Measurements from ENCODE around the gene BMPR1B. TPM values are rescaled to one million over a fixed set of nuclear protein-coding genes. Genes with fewer than 3 reads are reported as not detected.

BMPR1B gene
- total and polyA plus RNA-seq, 2 donors from 2014 or later, result 4.1 to 5.5 TPM

- Histone ChIP-seq H3K9me3 (ENCODE audit: control insufficient read depth in 2 of 3, insufficient read depth in 1 of 3, low read length in 3 of 3) (no peaks in the 10 kb centered on the region), H3K27ac (ENCODE audit: low read depth in 2 of 2, low read length in 2 of 2) (no peak overlapping the region), H3K9ac (ENCODE audit: low read length in 3 of 3) (no peak overlapping the region), H3K27me3 (ENCODE audit: control insufficient read depth, insufficient read depth, low read length) (no peaks in the 10 kb centered on the region), H3K4me3 (ENCODE audit: low read length in 3 of 3) (no peak overlapping the region), H3K36me3 (ENCODE audit: control insufficient read depth in 2 of 3, insufficient read depth in 3 of 3, low read length in 3 of 3) (no peaks in the 10 kb centered on the region), H3K4me1 (ENCODE audit: control insufficient read depth in 2 of 3, insufficient read depth in 2 of 3, low read depth in 1 of 3, low read length in 3 of 3) (no peaks in the 10 kb centered on the region)
- DNase-seq (no peak), FAIRE-seq (no peak)
- TF ChIP-seq CTCF (IDR thresholded peaks at IDR 0.05; ENCODE audit: borderline replicate concordance, extremely low read depth, insufficient read depth), result no peak
- intact Hi-C loops (cut with DNase I), result no loop called here
Measured at GRCh38 chr4:94739741-94740140, 18.0 kb upstream of the BMPR1B start.

GRCh38 chr4:94741304-94741703 lies 16.5 kb upstream of the BMPR1B start:
- DNase-seq (no peak), FAIRE-seq (no peak)
- no peak overlapping the region for H3K4me3 ChIP-seq (ENCODE audit: low read length in 3 of 3)
- no peak overlapping the region for H3K27ac ChIP-seq (ENCODE audit: low read depth in 2 of 2, low read length in 2 of 2)
- no peaks in the 10 kb centered on the region for H3K4me1 ChIP-seq (ENCODE audit: control insufficient read depth in 2 of 3, insufficient read depth in 2 of 3, low read depth in 1 of 3, low read length in 3 of 3)
- H3K9me3 ChIP-seq (ENCODE audit: control insufficient read depth in 2 of 3, insufficient read depth in 1 of 3, low read length in 3 of 3), result no peaks in the 10 kb centered on the region
- intact Hi-C loops (cut with DNase I), result no loop called here
- no peak for TF ChIP-seq CTCF (IDR thresholded peaks at IDR 0.05; ENCODE audit: borderline replicate concordance, extremely low read depth, insufficient read depth)
- no peaks in the 10 kb centered on the region for H3K27me3 ChIP-seq (ENCODE audit: control insufficient read depth, insufficient read depth, low read length)
- H3K9ac ChIP-seq (ENCODE audit: low read length in 3 of 3), result no peak overlapping the region
- H3K36me3 ChIP-seq (ENCODE audit: control insufficient read depth in 2 of 3, insufficient read depth in 3 of 3, low read length in 3 of 3), result no peaks in the 10 kb centered on the region

- FAIRE-seq (no peak), DNase-seq (no peak)
- Histone ChIP-seq H3K9ac (ENCODE audit: low read length in 3 of 3) (no peak overlapping the region), H3K36me3 (ENCODE audit: control insufficient read depth in 2 of 3, insufficient read depth in 3 of 3, low read length in 3 of 3) (no peaks in the 10 kb centered on the region), H3K27me3 (ENCODE audit: control insufficient read depth, insufficient read depth, low read length) (no peaks in the 10 kb centered on the region), H3K9me3 (ENCODE audit: control insufficient read depth in 2 of 3, insufficient read depth in 1 of 3, low read length in 3 of 3) (no peaks in the 10 kb centered on the region), H3K4me1 (ENCODE audit: control insufficient read depth in 2 of 3, insufficient read depth in 2 of 3, low read depth in 1 of 3, low read length in 3 of 3) (no peaks in the 10 kb centered on the region), H3K4me3 (ENCODE audit: low read length in 3 of 3) (no peak overlapping the region), H3K27ac (ENCODE audit: low read depth in 2 of 2, low read length in 2 of 2) (no peak overlapping the region)
- intact Hi-C loops (cut with DNase I), result no loop called here
- TF ChIP-seq CTCF (IDR thresholded peaks at IDR 0.05; ENCODE audit: borderline replicate concordance, extremely low read depth, insufficient read depth), result no peak
Measured at GRCh38 chr4:94743838-94744237, 13.9 kb upstream of the BMPR1B start.

GRCh38 chr4:94744850-94745249 lies 12.9 kb upstream of the BMPR1B start:
- intact Hi-C loops (cut with DNase I), result no loop called here
- Histone ChIP-seq H3K27me3 (ENCODE audit: control insufficient read depth, insufficient read depth, low read length) (no peaks in the 10 kb centered on the region), H3K9me3 (ENCODE audit: control insufficient read depth in 2 of 3, insufficient read depth in 1 of 3, low read length in 3 of 3) (no peaks in the 10 kb centered on the region), H3K4me1 (ENCODE audit: control insufficient read depth in 2 of 3, insufficient read depth in 2 of 3, low read depth in 1 of 3, low read length in 3 of 3) (no peaks in the 10 kb centered on the region), H3K36me3 (ENCODE audit: control insufficient read depth in 2 of 3, insufficient read depth in 3 of 3, low read length in 3 of 3) (no peaks in the 10 kb centered on the region), H3K9ac (ENCODE audit: low read length in 3 of 3) (no peak overlapping the region), H3K27ac (ENCODE audit: low read depth in 2 of 2, low read length in 2 of 2) (no peak overlapping the region), H3K4me3 (ENCODE audit: low read length in 3 of 3) (no peak overlapping the region)
- no peak for TF ChIP-seq CTCF (IDR thresholded peaks at IDR 0.05; ENCODE audit: borderline replicate concordance, extremely low read depth, insufficient read depth)
- FAIRE-seq, result no peak
- no peak for DNase-seq

Measured in kidney (tissue), 14 donors.